ENCODE measurements around the gene NSDHL. TPM values are rescaled to one million over a fixed set of nuclear protein-coding genes. Genes with fewer than 3 reads are reported as not detected.
"Not testable (repeated sequence)": the region's sequence is repeated elsewhere in the genome, so short reads cannot be mapped to it uniquely, and the experiment has no call there.

Gene NSDHL
- total RNA-seq = 12.5 TPM
- long read RNA-seq, transcript NSDHL-201 (8 exons, 1,929 nt) = major isoform, 28 of 35 reads
- long read RNA-seq, partial matches to known transcripts = 4 of 35 reads
- long read RNA-seq, other reads (novel, unspliced or antisense) = 3 of 35 reads

DNA sequence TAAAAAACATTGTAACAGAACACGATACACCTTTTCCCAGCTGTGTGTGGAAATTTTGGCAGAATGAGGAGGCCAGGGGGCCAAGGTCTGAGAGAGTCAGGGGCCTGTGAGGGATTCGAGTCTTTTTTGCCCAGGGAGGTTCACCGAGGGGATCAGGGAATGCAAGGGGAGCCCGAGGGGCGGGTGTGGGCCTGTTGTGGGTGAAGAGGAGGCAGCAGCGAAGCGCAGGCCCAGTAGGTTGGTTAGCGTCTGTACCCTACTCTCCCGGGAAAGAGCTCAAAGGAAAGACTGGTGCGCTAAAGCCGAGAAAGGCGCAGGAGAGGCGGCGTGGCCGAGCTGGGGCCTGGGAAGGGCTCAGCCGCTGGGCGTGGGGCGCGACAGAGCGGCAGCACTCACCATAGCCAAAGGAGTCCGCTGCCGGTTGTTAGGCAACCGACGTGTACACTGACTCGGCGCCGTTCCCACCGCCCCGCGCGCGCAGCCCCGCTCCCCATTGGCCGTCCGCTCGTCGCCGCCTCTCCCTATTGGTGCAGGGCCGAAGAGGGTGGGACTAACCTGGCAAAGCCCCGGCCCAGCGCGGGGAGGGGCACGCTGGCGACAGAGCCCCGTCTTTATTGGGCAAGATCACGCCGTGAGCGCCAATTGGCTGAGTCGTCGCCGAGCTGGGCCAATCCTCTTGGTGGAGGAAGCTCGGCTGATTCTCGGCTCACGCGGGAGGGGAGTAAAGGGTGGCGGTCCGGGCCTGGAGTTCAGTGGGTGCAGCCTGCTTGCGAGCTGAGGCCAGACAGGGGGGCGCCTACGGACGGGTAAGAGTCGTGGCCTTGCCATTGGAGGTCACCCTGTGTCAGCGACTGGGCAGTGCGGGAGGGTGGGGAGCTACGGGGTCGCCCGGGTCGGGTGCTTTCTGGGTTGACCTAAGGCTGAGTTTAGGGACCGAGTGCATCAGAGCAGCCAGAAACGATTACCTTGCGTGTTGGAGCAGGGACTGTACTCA lies at the start of gene NSDHL, which contains the start of gene CETN2:
Gene NSDHL, plus strand, starts transcription at position 752 of the 994 bp plus-strand sequence. CDS start 15,262 bp downstream, outside the sequence.
Gene CETN2, minus strand, starts transcription at position 446 of the 994 bp plus-strand sequence. Its CDS starts 47 bp downstream, at position 399.
- intact Hi-C loops (cut with DNase I) = no loop called here
- DNase-seq (ENCODE audit: low spot score) = peak; percentile 98

DNA sequence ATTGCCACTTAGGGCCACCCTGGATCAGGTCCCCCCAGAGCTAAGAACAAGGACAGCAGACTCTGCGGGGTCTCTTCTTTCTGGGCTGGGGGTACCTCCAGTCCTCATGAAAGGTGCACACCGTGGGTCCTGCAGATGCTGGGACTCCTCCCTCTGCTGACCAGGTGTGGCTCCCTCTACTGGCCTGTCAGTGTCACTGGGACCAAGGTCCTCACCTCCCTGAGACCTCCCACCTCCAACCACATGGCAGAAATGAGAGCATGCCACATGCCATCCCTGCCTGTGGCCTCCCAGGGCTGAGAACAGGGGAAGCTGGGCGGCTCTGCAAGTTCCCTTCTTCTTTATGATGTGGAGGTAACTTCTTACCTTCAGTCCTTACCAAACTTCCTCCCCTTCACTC lies 43.8 kb upstream of the NSDHL start:
- DNase-seq (ENCODE audit: low spot score); intact Hi-C loops (cut with DNase I): not testable (repeated sequence)

GRCh38 chrX:152798945-152799344 lies 31.9 kb upstream of the NSDHL start:
- intact Hi-C loops (cut with DNase I) = no loop called here
- no peak for DNase-seq (ENCODE audit: low spot score)

DNA sequence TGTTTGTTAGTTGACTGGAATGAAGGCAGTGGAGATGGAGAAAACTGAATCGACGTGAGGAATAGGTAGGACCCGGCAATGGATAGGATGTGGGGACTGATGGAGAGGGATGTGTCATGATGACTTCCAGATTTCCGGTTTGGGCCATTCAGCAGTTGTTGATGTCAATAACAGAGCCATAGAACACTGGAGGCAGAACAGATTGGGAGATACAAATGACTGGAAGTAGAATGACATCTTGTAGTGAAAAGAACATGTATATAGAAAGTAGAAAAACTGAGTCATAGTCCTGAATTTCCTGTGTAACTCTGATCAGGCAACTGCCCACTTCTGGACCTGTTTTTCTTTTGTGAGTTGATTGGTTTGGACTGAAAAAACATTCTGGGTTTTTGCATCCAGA lies 24.8 kb upstream of the NSDHL start:
- no peak for DNase-seq (ENCODE audit: low spot score)
- intact Hi-C loops (cut with DNase I) = no loop called here

DNA sequence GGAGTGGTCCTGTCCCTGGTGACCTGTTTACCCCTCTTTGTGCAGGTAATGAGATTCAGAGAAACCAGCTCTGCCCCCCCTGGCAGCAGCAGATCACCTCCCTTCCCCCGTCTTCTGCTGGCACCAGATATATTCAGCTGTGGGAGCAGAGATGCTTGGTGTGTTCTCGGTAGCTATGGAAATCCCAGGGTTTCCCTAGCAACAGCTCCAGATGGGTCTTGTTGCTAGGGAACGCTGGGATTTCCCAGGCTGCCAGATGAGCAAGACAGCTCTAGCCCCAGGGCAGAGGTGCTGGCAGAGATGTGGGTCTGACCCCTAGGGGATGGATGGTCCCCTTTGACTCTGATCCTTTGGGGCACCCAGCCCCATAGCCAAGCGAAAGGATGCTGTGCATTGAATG lies 20.5 kb upstream of the NSDHL start:
- intact Hi-C loops (cut with DNase I) = no loop called here
- DNase-seq (ENCODE audit: low spot score) = no peak

GRCh38 chrX:152813206-152813605 lies 17.7 kb upstream of the NSDHL start:
- intact Hi-C loops (cut with DNase I) = no loop called here
- DNase-seq (ENCODE audit: low spot score) = no peak

GRCh38 chrX:152814048-152814447 lies 16.8 kb upstream of the NSDHL start:
- DNase-seq (ENCODE audit: low spot score) = no peak
- intact Hi-C loops (cut with DNase I) = no loop called here

DNA sequence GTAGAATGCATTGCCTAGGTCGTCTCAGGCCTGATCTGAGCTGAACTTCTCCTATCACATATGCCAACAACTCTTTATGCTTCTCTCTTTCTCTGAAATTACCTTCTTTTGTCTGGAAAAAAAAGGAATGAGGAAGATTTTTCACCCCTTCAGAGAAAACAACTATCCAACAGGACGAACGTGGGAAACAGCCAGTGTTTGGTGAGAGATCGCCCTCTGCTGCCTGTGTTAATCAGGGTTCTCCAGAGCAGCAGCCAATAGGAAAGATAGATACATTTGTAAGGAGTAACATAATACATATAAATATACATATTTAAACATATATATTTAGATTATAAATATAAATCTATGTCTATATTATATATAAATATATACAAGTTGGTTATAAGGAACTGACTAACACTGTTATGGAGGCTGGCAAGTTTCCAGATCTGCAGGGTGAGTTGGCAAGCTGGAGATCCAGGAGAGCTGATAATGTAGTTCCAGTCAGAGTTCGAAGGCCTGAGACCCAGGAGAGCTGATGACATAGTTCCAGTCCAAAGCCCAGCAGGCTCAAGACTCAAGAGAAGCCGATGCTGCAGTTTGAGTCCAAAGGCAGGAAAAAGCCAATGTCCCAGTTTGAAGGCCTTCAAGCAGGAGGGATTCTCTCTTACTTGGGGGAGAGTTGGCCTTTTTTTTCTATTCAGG lies 13.6 kb upstream of the NSDHL start:
- no peak for DNase-seq (ENCODE audit: low spot score)
- intact Hi-C loops (cut with DNase I) = no loop called here

DNA sequence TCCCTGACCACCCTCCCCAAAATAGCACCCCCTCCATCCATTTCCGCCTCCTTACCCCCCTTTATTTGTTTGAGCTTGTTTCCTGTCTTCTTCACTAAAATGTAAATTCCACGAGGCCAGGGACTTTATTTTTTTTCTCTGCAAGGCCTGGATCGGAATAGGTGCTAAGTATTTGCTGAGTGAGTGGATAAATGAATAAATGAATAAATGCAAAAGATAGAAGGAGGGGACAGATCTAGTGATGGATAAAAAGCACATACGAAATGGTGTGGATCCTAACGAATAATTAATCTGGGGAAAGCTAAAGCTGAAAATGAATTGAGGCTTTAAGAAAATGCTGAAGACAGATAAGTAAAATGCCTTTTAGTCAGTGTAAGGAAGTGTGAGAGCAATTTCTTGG lies 12.5 kb upstream of the NSDHL start:
- intact Hi-C loops (cut with DNase I) = no loop called here
- DNase-seq (ENCODE audit: low spot score) = no peak

DNA sequence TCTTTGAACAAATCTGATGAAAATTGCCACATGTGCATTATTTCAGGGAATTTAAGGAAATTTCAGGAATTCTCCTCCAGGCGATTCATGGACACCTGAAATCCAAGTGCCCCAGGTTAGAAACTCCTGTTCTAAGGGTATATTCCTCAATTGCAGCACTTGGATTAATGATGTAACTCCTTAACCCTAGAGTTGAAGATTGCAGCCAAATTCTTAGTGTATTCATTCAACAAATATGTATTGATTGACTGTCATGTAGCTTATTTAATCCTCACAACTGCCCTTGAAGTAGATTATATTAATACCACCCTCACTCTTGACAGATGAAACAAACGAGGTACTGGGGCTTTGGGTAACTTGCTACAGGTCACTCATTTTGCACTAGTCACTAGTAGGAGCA lies 11.6 kb upstream of the NSDHL start:
- DNase-seq (ENCODE audit: low spot score) = no peak
- intact Hi-C loops (cut with DNase I) = no loop called here

GRCh38 chrX:152819732-152820131 lies 11.1 kb upstream of the NSDHL start:
- no peak for DNase-seq (ENCODE audit: low spot score)
- intact Hi-C loops (cut with DNase I) = no loop called here

GRCh38 chrX:152821145-152821765 lies 9.6 kb upstream of the NSDHL start:
- intact Hi-C loops (cut with DNase I) = no loop called here
- no peak for DNase-seq (ENCODE audit: low spot score)

GRCh38 chrX:152822383-152823086 lies 8.3 kb upstream of the NSDHL start:
- DNase-seq (ENCODE audit: low spot score) = no peak
- intact Hi-C loops (cut with DNase I) = no loop called here

DNA sequence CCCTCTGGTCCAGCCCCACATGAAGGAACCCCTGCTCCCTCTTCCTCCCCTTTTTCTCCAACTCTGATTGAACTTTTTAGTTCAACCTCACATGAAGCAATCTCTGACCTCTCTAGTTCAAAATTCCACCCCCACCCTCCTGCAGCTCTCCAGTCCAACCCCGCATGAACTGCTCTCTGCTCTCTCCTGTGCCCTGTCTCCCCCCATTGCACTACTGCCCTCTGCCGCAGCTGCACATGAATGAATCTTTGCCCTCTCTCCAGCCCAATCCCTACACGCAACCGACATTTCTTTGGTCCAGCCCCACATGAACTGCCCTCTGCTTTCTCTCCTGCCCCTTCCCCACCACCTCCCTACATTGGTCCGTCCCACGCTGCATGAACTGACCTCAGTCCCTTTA lies 7.2 kb upstream of the NSDHL start:
- DNase-seq (ENCODE audit: low spot score) = no peak
- intact Hi-C loops (cut with DNase I) = no loop called here

GRCh38 chrX:152824841-152825374 lies 6.0 kb upstream of the NSDHL start:
- DNase-seq (ENCODE audit: low spot score) = no peak
- intact Hi-C loops (cut with DNase I) = no loop called here

DNA sequence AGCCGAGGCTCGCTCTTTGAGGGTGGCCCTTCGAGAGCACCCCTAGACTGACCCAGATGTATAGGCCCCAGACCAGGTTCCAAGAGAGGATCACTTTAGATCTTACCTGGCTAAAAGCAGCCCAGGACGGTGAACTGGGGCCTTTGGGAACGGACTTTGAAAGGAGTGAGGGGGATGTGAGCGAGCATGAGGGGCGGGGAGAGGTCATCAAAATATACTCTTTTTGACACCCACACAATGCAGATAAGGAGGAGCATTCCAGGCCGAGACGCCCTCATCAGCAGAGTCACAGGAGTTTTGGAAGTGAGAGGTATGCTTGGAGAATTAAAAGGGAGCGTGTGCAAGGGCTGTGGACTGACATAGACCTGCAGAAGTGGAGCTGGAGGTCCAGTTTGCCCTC lies 528 bp downstream of the NSDHL start:
- DNase-seq (ENCODE audit: low spot score) = no peak
- intact Hi-C loops (cut with DNase I) = no loop called here

- intact Hi-C loops (cut with DNase I) = no loop called here
These were observed 1.7 kb downstream of the NSDHL start for GRCh38 chrX:152832520-152832919.

GRCh38 chrX:152833378-152833777 lies 2.5 kb downstream of the NSDHL start:
- intact Hi-C loops (cut with DNase I) = no loop called here
- no peak for DNase-seq (ENCODE audit: low spot score)

More at GRCh38 chrX:152832520-152832919, 1.7 kb downstream of the NSDHL start:
- DNase-seq (ENCODE audit: low spot score) = no peak

DNA sequence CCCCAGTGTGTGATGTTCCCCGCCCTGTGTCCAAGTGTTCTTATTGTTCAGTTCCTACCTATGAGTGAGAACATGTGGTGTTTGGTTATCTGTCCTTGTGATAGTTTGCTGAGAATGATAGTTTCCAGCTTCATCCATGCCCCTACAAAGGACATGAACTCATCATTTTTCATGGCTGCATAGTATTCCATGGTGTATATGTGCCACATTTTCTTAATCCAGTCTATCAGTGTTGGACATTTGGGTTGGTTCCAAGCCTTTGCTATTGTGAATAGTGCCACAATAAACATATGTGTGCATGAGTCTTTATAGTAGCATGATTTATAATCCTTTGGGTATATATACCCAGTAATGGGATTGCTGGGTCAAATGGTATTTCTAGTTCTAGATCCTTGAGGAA lies 4.6 kb downstream of the NSDHL start:
- DNase-seq (ENCODE audit: low spot score); intact Hi-C loops (cut with DNase I): not testable (repeated sequence)
